Fibroblast of villous mesenchyme (primary cell): ENCODE results near the gene ZFAND3. TPM values are rescaled to one million over a fixed set of nuclear protein-coding genes. Genes with fewer than 3 reads are reported as not detected.
A peak's percentile ranks its signal among the peaks of the same experiment; 100 is the strongest.

ENCODE experiments used
- DNase-seq: peaks from one replicate; pipeline ENCODE4 v3.0.0-alpha.2; 2010; ENCODE audit warnings: low read depth
- H3K4me3 ChIP-seq: 2 replicates; pipeline ENCODE4 v1.5.1; 2011; ENCODE audit warnings: low read depth, mild to moderate bottlenecking, low read length
- total RNA-seq: library from RNA; depleted of rRNA; stranded (reverse); fragments of >200 nt; gene quantifications from 2 replicates; pipeline ENCODE4 v1.2.3, GENCODE V29; 2012
- TF ChIP-seq, protein P1 (sequence below): IDR thresholded peaks from 2 replicates; pipeline ENCODE4 v1.5.1; 2012; ENCODE audit warnings: low read depth, mild to moderate bottlenecking, low read length; ENCODE audit not compliant: insufficient read depth

ZFAND3 gene
- total RNA-seq, 1 donor, result 20.3 TPM

DNA sequence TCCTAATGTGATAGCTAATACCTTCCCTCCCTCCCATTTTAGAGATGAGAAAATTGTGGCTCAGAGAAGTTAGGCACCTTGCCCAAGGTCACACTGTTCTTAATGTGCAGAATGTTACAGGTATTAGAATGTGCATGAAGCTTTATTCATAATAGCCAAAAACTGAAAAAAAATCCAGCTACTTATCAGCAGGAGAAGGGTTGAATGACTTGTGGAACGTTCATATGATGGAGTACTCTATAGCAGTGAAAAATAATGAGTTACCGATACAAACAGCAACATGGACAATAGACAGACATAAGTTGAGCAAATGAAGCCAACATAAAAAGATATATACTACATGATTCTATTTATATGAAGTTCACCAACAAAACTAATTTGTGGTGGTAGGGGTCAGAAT, 37.7 kb upstream of the ZFAND3 start:
- H3K4me3 ChIP-seq, result no peak overlapping the region
- TF ChIP-seq, protein P1, sequence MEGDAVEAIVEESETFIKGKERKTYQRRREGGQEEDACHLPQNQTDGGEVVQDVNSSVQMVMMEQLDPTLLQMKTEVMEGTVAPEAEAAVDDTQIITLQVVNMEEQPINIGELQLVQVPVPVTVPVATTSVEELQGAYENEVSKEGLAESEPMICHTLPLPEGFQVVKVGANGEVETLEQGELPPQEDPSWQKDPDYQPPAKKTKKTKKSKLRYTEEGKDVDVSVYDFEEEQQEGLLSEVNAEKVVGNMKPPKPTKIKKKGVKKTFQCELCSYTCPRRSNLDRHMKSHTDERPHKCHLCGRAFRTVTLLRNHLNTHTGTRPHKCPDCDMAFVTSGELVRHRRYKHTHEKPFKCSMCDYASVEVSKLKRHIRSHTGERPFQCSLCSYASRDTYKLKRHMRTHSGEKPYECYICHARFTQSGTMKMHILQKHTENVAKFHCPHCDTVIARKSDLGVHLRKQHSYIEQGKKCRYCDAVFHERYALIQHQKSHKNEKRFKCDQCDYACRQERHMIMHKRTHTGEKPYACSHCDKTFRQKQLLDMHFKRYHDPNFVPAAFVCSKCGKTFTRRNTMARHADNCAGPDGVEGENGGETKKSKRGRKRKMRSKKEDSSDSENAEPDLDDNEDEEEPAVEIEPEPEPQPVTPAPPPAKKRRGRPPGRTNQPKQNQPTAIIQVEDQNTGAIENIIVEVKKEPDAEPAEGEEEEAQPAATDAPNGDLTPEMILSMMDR, result no peak
- no peak for DNase-seq

DNA sequence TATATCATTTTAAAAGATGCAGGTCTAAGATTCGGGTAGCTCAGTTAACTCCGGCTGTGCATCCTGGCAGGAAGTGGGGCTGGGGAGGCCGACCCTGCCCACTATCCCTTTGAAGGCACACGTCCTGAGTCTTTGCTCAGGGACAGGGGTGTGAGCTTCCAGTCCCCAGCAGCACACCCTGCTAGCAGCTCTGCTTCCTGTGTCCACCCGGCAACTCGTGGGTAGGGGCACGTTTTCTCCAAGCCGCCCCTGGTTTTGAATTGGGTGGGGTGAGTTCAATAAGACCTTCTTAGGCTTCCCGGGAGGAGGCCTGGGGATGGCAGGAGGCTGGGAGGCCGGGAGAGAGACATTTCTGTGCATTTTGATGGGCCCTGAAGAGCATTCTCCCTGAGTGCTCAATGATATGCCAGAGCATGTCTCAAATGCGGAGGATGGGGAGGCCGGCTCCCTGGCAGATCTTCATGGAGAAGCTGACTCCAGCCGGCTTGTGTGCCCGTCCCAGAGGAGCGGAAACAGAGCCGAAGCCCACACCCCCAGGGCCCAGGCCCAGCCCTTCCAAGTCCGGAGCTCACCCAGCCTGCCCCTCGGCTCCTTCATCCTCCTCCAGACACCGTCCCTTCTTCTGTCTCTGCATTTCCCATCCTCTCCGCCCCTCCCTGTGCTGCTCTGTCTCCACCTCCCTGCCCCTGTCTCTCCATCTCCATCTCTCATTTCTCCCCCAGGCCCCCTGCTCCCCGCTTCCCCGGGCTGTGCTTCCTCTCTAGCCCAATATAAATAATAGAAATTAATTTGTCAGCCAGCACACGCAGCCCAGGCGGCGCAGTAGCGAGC, 36.3 kb upstream of the ZFAND3 start:
- TF ChIP-seq, protein P1, result no peak
- H3K4me3 ChIP-seq, result peak overlapping the region; percentile 23
- no peak for DNase-seq

DNA sequence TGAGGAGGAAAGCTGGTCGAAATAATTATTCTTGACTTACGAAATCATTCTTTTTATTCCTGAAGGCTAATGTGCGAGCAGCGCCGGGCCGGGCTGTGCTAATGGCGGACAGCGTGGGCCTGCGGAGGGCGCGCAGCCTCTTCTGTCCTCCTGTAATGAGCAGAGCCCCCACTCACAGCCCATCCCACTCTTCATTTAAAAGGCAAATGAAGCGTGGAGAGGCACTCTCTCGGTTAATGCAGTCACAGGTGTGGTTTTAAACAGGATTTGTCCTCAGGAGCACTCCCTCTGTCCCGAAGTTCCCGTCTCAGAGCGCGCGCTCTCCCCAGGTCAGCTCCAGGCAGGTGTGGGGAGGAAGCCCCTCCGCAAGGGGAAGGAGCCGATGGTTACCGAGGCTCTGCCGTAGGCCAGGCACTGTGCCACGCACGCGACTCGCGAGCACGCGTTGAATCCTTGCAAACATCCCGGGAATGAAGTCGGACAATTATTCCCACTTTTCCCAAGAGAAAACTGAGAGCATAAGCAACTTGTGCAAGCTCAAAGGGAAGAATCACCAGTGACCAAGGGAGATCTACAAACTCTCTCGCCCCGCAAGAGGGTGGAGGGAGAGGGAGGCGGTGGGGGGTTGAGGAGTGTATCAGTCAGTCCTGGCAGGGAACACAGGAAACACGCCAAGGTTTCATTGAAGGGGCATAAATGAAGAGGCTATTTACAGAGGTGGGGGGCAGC, 35.5 kb upstream of the ZFAND3 start:
- DNase-seq, result peak; percentile 46
- TF ChIP-seq, protein P1, result peak; percentile 6
- peak overlapping the region; percentile 23 for H3K4me3 ChIP-seq

DNA sequence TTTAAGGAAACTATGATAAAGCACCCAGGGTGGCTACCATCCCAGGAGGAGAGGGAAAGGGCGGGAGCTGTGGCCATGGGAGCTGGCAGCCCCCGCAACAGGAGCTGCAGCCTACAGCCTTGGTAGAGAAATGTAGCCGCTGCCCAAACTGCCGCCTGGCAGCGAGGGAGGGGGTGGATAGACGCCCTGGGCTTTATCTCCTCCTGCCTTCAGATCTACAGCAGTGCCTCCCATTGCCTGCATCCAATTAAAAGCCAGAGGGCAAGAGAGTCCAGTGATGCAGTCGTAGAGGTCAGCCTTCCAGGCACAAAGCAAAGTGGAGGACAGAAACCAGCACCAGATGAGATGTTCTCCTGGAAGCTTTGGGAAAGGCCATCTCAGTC, 35.0 kb upstream of the ZFAND3 start:
- DNase-seq, result no peak
- TF ChIP-seq, protein P1, result no peak
- H3K4me3 ChIP-seq, result no peak overlapping the region

DNA sequence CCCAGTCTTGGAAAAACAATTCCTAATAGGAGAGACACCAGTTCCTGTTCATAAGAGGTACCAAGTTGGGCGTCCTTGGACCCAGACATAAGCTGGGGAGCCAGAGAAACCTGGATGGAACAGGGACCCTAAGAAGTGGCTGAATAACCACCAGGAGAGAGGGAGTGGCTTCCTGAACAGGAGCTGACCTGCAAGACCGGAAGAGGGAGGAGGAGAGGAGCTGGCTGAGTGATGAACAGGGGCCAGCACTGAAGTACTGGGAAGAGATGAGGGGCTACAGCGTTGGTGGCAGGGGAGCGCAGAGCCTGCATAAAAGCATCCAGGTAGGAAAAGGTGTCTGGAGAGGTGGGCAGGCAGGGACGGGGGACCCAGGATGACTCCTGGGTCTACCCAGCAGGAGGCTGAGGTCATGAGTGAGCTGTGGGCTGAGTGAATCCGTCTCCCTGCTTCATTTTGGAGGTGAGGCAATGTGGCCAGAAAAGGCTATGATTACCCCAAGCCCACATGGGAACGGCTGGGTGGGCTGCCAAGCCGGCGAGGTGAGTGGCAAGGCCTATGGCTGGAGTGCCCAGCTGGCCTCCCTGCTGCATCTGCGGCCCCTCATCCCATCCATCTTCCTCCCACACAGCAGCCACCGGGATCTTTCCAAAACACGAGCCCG, 34.4 kb upstream of the ZFAND3 start:
- DNase-seq, result no peak

DNA sequence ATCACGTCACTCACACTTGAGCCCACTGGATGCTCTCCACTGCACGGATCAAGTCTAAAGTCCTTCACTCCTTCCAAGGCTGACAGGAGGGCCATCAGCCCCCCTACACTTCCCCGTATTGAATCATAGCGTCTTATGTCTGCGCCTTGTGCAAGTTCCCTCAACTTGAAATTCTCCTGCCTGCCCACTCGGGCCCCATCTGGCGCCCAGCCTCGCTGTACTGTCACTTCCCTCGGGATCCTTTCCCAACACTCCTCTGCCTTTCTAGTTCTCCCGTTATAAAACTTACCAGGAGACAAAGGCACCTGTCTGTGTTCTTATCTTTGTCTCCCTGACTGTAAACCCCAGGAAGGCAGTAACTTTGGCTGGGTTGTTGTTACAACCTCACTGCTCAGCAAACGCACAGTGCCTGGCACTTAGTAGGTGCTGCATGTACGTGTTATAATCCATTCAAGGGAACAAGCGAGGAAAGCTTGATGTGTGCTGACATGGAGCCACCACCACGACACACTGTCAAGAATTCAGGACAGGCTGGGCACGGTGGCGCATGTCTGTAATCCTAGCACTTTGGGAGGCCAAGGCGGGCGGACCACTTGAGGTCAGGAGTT, 33.8 kb upstream of the ZFAND3 start:
- DNase-seq, result no peak
- TF ChIP-seq, protein P1, result no peak
- no peak overlapping the region for H3K4me3 ChIP-seq

More for the DNA sequence above, 34.4 kb upstream of the ZFAND3 start:
- no peak overlapping the region for H3K4me3 ChIP-seq
- TF ChIP-seq, protein P1, result no peak
